NCI-H1436 treated with DMSO at 0.1 percent for 48 hours (cell line): ENCODE results near the gene COPZ1.

Experiments
- DNase-seq: peaks from one replicate; lab custom pipeline; 2025; lab: John Stamatoyannopoulos, UW

COPZ1 gene

DNA sequence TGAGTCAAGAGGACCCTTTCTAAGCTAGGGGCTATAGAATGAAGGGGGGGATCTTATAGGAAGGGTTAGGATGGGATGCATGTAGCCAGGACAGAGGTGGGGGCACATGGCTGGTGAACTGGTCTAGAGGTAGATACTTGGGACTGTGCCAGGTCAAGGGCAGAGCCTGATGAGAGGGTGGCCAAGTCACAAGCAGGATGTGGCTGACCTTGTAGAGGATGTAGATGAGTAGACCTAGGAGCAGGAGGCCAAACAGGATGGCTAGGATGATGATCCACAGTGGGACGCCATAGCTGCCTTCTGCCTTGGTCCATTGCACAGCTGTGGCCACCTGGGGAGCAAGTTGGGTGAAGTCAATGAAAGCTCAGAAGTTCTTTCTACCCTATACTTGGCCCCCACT lies 72.2 kb downstream of the COPZ1 start:
- DNase-seq, result no peak

DNA sequence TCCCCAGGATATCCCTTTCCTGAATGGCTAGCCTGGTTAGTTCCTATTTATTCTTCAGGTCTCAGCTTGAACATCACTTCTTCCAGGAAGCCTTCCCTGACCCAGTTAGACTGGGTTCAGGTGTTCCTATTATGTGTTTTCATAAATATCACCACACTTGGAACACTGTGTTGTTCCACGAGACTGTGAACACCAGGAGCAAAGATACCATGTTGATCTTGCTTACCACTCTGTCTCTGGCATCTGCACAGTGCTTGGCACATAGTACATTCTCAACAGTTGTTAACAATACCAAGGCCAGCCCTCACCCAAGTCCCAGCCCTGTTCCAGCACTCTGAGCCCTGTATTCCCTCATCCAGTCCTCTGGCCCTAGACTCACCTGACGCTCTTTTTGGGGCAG lies 73.3 kb downstream of the COPZ1 start:
- no peak for DNase-seq

DNA sequence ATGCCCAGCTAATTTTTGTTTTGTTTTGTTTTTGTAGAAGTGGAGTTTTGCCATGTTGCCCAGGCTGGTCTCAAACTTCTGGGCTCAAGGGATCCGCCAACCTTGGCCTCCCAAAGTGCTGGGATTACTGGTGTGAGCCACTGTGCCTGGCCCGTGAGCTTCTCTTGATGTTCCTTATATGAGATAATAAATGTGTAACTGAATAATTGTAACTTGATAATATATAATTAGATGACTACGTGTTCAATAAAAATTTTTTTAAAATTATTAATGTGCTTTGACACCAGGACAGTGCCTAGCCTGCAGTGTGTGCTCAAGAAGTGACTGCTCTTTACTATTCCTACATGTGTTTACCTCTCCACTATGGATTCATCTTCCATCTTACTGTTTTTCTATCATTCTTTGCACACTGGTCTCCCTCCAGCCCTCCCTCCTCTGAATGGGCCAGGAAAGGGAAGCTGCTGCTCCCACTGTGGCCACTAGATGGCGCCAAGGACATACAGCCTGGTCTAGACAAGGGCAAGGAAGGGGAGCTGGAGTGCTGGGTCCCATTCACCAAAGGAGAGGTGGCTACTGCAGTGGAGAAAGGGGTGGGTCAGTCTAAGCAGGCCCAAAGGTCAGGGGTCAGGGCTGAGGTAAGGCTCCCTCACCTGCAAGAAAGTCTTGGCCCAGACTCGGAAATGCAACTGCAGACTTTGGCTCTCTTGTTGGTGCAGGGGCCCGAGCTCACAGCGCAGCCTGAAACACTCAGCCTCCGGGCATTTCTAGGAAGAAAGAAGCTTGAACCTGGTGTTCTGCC lies 74.3 kb downstream of the COPZ1 start:
- no peak for DNase-seq

DNA sequence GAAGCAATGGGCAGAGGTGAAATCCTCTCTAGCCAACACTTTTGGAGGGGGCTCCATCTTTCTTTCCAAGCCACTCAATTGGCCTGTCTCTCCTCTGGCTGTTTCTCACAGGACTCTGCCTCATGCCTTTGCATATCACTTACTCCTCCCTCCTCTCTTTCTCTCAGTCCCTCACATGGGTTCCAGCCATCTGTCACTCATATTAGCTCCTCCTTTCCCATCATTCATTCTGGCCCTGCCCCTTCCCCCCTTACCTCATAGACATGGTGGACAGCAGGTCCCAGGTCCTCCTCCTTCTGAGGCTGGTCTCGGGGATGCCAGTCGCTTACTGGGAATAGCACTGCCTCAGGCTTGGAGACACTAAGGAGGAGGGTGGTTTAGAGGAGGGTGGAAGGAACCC lies 76.2 kb downstream of the COPZ1 start:
- no peak for DNase-seq
